ENCODE measurements around the gene FLNB.

Gene FLNB

DNA sequence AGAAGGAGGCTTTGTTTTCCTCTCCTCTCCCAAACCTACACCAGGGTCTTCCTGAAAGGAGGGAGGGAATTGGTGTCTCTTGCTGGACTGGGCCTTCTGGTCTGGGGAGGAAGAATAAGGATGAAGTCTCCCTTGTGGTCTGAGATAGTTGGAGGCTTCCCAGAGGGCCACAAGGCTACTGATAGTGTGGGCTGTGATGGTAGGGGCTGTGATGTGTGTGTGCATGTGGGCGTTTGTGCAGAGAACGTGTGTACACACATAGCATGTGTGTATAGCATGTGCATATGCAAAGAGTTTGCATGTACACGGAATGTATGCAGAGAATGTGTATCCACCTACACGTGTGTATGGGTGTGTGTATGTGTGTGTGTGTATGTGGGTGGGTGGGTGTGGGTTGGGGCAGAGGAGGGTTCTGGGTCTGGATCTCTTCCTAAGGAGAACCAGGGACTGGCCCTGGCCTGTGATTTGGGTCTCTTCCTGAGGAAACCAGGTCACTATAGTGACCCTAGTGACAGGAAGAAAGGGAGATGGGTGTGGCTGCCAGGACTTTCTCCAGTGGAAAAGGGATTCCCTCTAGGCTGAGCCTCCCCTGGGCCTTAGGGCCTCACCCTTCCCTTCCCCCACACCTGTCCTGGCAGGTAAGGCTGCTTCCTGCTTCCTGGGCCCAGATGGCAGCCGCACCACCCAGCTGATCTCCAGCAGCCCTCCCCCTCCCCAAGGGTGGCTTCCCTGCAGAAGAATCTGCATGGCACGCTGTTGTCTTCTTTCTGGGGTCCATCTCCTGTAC is 1.7 kb downstream of the FLNB start:
- no peak for DNase-seq (ENCODE audit: low read depth in 2 of 2)

DNA sequence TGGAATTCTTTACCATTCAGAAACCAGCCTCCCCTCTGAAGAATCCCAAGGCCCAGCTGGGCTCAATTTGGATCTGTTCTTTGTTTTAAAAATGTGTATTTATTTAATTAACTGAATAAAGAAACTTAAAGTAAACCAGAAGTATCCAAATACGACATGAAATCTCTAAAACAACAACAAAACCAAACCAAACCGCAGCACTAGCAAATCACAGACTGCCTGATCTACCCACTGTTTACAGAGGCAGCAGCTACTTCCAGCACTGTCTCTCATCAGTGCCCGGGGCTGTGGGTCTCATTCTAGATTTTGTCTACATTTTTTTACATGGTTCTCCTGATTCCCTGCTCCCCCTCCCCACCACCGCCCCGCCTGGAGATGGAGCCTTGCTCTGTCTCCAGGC is 2.3 kb downstream of the FLNB start:
- DNase-seq (ENCODE audit: low read depth in 2 of 2): no peak

DNA sequence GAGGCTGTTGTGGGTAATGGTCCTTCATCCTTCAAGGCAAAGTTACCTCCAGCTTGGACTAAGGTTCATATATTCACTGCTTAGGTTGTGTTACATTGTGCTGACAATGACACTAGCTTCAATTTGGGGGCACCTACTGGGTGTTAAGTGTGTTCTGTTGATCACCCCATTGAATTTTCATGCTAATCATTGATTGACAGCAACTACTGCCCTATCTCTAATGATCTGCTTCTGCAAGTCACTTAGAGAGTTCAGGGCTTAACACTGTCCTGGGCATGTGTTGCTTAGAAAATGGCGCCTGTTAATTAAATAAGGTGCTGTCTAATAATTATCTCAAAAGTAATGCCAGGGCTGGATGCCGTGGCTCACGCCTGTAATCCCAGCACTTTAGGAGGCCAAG is 3.4 kb downstream of the FLNB start:
- DNase-seq (ENCODE audit: low read depth in 2 of 2): no peak

DNA sequence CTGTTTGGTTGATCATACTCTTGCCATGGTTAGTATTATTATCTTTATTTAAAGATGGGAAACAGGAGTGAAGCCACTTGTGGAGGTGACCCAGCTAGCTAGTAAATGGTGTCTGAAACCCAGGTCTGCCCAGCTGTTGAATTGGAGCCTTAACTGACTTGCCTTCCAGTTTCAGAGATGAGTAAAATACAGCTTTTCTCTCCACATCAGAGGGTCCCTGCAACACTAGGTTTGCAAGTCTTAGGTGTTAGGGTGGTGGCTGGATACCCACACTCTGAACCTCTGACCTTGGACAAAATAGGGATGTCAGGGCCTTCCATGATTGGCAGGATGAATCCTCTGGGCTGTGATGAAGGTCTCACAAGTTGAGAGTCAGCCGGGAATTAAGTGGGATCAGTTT is 4.1 kb downstream of the FLNB start:
- no peak for DNase-seq (ENCODE audit: low read depth in 2 of 2)

DNA sequence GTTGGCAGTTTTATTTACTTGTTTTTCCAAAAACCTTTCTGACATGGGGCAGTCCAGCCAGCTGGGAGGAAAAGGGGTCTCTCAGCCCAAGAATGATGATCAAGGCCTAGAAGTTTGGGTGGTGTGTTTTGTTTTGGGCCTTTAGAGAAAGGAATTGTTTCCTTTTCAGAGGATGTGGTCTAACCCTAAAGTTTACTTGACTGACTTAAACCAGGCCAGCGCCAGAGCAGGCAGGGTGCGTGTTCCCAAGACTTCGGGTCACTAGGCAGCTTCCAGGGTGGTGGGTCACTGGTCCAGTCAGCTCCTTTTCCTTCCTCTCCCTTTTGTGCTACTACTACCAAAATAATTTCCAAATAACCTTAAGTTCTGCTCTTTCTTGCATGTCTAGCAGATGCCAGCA is 4.9 kb downstream of the FLNB start:
- no peak for DNase-seq (ENCODE audit: low read depth in 2 of 2)

DNA sequence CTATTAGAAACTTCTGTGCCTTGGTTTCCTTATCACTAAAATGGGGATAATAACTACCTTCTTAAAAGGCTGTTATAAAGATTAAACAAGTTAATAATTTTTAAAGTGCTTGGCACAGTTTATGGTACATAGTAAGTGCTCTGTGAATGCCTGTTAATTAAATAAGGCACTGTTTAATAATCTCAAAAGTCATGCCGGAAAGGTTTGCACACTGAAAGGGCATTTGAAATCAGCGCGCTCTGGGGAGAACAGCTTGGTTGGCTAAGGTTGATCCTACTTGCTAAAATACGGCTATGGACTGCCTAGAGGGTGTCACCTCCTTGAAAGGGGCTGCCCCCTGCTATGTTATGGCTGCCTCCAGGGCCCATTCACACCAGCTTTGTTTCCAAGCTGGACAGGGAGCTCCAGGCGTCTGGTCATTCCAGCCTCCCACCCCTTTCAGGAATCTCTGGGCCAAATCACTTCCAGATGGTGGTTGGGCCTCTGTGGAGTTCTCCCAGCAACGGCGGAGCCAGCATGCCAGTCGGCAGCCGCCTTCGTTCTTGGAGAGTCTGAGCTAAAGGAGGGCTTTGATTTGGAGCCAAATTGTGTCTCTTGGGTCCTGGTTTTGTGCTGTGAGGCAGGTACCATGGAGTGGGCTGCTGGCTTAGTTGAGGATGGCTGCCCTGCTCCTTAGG is 5.9 kb downstream of the FLNB start:
- DNase-seq (ENCODE audit: low read depth in 2 of 2): no peak

DNA sequence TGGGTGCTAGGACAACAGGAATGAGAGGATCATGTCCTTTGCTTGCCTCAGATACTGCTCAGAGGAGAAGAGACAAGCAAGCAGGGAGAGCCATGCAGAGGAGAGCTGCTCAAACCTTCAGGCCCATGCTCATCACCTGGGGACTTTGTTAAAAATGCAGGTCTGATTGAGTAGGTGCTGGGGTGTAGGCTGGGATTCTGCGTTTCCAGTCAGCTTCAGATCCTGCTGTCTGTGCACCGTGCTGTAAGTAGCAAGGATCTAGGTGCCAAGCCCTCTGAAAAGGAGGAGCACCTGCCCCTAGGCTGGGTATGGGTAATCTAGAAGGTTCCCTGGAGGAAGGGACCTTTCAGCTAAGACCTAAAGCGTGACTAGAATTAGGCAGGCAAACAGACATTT is 7.3 kb downstream of the FLNB start:
- DNase-seq (ENCODE audit: low read depth in 2 of 2): no peak

DNA sequence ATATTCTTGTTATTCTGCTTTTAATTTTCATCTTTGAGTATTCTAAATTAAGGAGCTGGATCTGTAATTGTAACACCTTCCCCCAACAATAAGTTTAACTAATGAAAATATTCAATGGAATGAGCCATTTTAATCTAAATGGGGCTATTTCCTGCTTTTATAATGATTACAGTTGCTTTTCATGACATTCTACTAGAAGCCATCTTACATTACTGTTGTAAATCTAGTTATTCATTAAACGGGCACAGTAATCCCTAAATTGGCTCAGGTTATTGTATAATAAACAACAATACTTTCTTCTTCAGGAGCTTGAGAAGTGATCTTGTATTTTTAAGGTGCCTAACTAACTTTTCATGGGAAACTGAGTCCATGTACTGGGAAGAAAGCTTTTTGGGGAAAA is 8.5 kb downstream of the FLNB start:
- DNase-seq (ENCODE audit: low read depth in 2 of 2): no peak

DNA sequence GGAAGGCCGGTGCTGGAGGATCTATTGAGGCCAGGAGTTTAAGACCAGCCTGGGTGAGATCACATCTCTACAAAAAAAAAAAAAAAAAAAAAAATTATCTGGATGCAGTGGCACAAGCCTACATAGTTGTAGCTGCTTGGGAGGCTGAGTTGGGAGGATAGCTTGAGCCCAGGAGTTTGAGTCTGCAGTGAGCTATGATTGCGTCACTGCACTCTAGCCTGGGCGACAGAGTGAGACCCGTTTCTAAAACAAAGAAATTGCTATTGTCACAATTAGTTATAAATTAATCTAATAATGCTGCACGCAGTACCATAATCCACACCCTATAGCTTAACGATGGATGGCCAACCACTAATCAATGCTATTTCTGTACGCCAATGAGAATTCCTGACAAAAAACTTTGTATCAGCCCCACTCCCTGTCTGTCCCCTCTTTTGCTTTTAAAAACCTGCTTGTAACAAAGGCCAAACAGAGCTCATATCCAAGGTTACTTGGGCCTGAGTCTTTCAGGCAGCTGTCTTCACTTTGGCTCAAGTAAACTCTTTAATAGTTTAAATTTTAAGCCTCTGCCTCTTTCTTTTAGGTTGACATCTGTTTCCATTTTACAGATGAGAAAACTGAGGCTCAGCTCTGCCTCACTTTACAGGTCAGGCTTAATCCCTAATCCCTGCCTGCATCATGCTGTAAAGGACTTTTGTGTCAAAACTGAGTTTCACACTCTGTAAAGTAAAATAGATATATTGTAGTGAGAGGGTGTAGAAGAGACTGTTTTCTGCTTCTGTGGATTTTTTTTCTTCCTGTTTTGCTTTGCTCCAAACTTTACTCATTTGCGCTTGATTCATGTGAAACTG is 10.9 kb downstream of the FLNB start:
- DNase-seq (ENCODE audit: low read depth in 2 of 2): no peak

DNA sequence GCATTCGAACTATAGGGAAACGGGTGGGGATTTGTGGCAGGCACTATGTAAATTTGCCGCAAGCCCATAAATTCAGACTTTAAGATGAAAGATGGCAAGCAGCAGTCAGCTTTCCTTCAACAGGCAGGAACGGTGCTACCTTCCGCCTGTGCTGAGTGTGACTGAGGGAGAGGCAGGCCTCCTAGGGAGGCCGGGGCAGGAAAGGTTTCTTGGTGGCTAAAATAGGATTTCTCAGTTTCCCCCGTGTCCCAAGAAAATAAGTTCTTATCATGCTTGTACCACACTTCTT is 12.5 kb downstream of the FLNB start:
- DNase-seq (ENCODE audit: low read depth in 2 of 2): no peak

DNA sequence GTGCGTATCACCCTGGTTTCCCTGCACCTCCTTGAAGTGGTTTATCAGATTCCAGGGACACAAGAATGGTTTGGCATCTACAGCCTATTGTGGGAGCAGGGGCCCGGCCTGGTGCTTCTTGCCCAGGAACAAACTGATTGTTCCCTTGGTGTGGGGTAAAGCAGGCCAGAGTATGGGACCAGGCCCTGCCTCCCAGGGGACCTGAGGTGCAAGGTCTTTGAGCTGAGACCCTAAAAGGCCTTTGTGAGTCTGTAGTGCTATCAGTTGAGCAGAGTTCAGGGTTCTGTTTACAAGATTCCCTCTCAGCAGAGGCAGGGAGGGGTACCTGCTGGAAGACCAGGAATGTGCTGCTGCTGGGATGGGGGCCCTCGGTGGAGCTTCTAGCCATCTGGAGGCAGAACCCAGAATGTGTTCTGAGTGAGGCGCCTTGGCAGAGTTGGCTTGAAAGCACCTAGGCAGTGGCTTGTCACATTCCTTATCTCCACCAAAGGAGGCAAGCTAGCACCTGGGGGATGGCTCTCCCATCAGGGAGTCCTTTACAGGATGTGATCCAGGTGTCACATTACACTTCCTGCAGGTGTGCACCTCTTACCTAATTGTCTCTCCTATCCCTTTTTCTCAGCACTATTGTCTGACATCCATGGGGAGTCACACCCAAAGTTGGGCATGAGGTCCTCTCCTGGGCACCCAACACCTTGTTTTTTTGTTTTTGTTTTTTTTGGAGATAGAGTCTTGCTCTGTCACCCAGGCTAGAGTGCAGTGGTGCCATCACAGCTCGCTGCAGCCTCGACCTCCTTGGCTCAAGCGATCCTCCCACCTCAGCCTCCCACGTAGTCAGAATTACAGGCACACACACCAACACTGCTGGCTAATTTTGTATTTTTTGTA is 13.1 kb downstream of the FLNB start:
- DNase-seq (ENCODE audit: low read depth in 2 of 2): no peak

DNA sequence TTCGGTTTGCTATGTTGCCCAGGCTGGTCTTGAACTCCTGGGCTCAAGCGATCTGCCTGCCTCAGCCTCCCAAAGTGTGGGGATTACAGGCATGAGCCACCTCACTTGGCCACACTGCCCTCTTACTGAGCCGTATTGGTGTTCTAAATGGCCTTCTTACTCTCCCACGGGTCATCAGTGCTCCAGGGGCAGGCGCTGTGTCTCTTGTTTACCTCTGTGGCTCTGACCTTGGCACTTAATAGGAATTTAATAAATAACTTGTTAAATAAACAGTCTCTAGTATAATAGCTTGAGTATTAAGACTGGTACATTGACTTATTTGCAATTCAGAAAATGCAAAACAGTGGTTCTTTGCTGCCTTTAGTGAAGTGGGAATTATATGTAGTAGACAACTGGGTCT is 13.7 kb downstream of the FLNB start:
- DNase-seq (ENCODE audit: low read depth in 2 of 2): no peak

DNA sequence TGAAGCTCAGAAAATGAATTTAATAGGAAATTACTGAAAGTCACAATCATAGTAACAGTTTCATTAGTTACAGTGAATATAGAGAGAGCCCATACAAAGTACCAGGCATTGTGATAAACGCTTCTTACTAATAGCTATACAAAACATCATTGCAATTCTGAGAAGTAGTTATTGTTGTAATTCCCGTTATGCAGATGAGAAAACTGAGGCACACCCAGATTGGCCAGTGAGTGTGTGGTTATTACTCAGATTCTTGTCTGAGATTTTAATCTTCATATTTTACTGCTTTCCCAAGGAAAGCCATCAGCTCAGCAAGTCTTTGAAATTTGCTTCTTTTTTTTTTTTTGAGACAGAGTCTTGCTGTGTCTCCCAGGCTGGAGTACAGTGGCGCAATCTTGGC is 14.3 kb downstream of the FLNB start:
- DNase-seq (ENCODE audit: low read depth in 2 of 2): no peak

DNA sequence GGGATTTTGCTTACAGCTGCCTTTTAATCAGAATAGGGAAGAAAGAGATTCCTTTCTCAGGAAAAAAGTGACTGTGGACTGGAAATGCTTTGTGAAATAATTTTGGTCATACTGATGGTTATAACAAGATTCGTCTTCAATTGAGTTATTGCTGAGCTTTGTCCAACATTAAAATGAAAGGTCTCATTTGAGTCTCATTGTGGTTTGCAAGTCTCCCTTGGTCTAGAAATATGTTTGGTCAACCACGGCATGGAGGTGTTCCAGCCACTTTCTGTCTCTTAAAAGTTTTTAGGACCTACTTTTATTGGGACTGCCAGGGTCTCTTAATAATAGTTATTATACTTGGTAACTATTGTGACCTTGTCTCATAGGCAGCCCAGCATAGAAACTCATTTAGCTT is 15.3 kb downstream of the FLNB start:
- no peak for DNase-seq (ENCODE audit: low read depth in 2 of 2)

DNA sequence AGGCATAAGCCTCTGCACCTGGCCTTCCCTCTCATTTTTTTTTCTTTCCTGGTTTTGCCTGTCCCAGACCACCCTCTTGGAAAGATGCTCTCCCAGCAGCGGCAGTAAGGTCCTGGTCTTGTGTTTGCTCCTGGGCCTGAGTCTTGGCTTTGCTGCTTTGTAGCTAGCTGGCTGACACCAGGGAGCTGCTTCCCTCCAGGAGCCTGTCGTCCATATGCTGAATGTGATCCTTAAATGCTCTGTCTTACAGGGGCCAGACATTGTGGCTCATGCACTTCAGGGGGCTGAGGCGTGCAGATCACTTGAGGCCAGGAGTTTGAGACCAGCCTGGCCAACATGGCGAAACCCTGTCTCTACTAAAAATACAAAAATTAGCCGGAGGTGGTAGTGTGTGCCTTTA is 17.2 kb downstream of the FLNB start:
- no peak for DNase-seq (ENCODE audit: low read depth in 2 of 2)

DNA sequence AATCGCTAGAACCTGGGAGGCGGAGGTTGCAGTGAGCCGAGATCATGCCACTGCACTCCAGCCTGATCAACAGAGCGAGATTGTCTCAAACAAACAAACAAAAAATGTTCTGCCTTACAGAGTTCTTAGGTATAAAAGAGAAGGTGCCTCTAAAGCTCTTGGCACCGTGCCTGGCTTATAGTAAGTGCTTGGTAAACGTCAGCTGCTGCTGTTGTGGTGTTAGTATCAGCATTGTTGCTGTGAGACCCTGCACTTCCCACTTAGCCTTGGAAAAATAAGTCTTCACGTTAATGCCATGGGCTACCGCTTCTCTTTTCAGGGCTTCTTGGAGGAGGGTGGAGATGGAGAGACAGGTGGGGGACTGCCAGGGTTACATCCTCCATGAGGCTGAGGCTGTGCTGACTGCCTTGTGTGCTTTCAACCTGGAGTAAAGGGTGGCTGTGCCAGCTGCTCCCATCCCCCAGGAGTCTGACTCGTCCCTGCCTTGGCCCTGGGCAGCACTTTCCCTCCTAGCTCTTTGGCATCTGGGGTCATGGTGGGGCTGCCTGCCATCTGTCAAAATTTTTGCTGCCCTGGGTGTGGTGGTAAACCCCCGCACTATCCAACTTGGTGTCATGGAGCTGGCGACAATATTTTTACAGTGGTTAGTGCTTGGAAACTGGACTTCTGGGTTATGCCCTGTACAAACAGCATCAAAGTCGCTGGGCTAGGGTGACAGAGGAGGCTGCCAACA is 17.8 kb downstream of the FLNB start:
- no peak for DNase-seq (ENCODE audit: low read depth in 2 of 2)

DNA sequence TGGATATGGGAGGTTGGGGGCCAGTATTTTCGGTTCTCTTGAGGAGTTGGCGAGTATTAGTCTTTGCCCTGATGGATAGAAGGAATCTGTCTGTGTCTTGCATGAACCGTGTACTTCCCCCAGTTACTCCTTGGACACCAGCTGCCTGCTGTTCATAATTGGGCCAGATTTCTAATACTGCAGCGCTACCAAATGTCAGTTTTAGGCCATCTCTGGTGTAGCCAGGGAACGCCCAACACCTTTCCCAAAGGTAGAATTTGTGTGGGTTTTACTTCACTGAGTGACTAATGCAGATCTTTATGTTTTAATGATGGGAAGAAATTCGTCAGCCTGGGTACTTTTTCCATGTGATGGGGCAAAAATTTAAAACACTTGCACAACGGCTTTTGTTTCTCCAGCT is 18.4 kb downstream of the FLNB start:
- no peak for DNase-seq (ENCODE audit: low read depth in 2 of 2)

DNA sequence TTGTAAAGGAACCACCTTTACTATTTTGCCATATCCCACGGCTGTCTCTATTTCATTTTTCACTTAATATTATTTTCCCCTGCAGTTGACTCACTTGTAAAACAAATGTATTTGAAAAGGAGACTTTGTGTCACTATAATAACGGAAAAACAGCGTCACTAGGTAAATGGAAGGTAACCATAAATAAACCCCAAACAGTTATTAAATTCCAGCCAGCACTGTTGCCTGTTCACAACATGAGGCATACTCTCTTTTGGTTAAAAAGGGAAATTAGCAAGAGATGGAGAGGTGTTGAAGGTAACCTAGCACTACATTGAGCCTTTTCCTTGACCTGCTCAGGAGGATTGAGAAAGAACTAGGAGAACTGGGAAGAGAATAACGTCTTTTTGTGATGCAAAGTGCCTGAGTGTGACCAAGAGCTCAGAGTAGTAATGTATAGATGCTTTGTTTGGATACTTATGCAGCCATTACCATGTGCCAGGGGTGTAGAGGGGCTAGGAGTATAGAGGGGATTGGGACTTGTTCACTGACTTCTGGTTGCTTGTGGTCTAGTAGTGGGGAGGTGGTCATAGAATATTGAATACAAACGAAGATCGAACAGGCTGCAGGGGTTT is 19.6 kb downstream of the FLNB start:
- DNase-seq (ENCODE audit: low read depth in 2 of 2): no peak

DNA sequence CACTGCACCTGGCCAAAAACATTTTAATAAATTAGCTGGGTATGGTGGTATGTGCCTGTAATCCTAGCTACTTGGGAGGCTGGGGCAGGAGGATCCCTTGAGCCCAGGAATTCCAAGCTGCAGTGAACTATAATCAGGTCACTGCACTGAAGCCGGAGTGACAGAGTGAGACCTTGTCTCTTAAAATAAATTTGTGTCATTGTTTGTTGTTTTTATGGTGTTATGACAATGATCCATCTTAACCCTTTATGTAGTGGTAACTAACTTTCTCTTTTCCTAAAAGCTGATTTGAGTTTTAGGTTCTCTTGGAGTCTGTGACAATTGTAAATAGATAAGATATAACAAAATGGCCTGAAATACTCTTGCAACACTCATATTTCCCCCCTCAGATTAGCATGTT is 20.7 kb downstream of the FLNB start:
- DNase-seq (ENCODE audit: low read depth in 2 of 2): no peak

DNA sequence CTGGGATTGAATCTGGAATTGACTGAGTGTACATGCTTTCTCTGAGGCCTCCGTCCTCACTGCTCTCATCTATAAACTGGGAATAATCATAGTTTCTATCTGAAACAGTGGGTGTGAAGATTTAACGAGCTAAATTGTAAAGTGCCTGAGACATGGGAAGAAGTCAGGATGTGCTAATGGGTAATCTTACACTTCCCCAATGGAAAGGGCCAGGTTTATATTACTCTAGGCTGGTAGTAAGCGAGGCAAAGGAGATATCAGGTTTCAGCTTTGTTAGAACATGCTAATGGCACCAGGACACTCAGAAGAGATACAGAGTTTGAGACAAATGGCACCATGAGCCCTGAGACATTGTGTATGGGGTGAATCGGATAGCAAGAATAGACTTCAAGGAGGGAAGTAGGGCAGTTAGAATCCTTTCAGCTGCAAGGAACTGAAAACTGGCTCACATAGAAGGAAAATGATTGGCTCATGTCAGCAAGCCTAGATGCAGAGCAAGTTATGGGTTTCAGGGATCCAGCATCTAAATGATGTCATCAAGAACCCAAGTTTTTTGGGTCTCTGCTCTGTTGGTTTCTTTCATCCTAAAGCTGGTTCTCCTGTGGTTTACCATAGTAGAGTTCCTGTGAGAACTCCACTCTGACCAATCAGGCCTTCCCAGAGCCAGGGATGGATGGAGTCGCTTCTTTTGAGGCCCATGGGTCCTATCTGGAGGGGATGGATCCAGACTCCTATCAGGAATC is 21.8 kb downstream of the FLNB start:
- DNase-seq (ENCODE audit: low read depth in 2 of 2): no peak

Measured in stimulated activated CD4-positive, alpha-beta T cell treated with anti-CD3 and anti-CD28 coated beads, Interleukin-1b, Interleukin-23, amount 100 ng/mL, for 4 hours (primary cell).